Breast epithelium (tissue), 3 donors: ENCODE measurements around the gene TOP3B.

Source experiments
- POLR2A ChIP-seq: fragments of 450-650 bp; IDR thresholded peaks from one replicate; pipeline ENCODE4 v1.6.1; 2016; ENCODE audit warnings: antibody characterized with exemption, mild to moderate bottlenecking, moderate library complexity
- TF ChIP-seq, protein P1 (sequence below), 3 donors: fragments of 450-650 bp; IDR thresholded peaks; one replicate each; pipeline ENCODE4 v1.5.1; 2016 to 2017; ENCODE audit warnings: antibody characterized with exemption in 3 of 3, mild to moderate bottlenecking in 3 of 3, moderate library complexity in 3 of 3

DNA sequence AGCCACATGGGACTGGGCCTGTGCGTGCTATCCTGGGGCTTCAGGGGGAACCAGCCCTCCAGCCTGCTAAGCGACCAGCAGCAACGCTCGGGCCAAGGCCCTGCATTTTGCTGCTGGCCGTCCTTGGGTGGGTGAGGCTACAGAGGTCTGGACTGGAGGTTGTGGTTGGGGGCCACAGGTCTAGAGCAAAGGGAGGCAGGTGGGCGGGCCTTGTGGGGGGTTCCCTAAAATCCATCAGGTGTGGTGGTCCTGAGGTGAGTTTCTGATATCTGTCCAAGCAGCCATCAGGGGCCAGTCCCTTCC is 64.7 kb downstream of the TOP3B start:
- TF ChIP-seq, protein P1, sequence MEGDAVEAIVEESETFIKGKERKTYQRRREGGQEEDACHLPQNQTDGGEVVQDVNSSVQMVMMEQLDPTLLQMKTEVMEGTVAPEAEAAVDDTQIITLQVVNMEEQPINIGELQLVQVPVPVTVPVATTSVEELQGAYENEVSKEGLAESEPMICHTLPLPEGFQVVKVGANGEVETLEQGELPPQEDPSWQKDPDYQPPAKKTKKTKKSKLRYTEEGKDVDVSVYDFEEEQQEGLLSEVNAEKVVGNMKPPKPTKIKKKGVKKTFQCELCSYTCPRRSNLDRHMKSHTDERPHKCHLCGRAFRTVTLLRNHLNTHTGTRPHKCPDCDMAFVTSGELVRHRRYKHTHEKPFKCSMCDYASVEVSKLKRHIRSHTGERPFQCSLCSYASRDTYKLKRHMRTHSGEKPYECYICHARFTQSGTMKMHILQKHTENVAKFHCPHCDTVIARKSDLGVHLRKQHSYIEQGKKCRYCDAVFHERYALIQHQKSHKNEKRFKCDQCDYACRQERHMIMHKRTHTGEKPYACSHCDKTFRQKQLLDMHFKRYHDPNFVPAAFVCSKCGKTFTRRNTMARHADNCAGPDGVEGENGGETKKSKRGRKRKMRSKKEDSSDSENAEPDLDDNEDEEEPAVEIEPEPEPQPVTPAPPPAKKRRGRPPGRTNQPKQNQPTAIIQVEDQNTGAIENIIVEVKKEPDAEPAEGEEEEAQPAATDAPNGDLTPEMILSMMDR (IDR thresholded peaks at IDR 0.05): no peak
- TF ChIP-seq POLR2A: no peak
